Ascending aorta (tissue), 2 donors: ENCODE results near the gene MICU1. TPM values are rescaled to one million over a fixed set of nuclear protein-coding genes. Genes with fewer than 3 reads are reported as not detected.
"Not testable (repeated sequence)": the region's sequence is repeated elsewhere in the genome, so short reads cannot be mapped to it uniquely, and the experiment has no call there.

ENCODE experiments used
- DNase-seq, 2 donors: peaks; one replicate each; pipeline ENCODE4 v3.0.0-alpha.2; 2019; ENCODE audit warnings: low spot score in 2 of 2
- H3K27ac ChIP-seq, 2 donors: fragments of 200-600 bp; sonication (generic); one replicate each; pipeline ENCODE4 v1.5.1; 2016 to 2017; ENCODE audit warnings: mild to moderate bottlenecking in 1 of 2
- H3K27me3 ChIP-seq: fragments of 200-600 bp; sonication (generic); one replicate; pipeline ENCODE4 v1.5.1; 2017
- H3K36me3 ChIP-seq, 2 donors: fragments of 200-600 bp; sonication (generic); one replicate each; pipeline ENCODE4 v1.5.1; 2016
- H3K4me1 ChIP-seq, 2 donors: fragments of 200-600 bp; sonication (generic); one replicate each; pipeline ENCODE4 v1.5.1; 2016 to 2017; ENCODE audit warnings: mild to moderate bottlenecking in 1 of 2
- H3K4me3 ChIP-seq, 2 donors: fragments of 200-600 bp; sonication (generic); one replicate each; pipeline ENCODE4 v1.5.1; 2016 to 2017; ENCODE audit warnings: mild to moderate bottlenecking in 1 of 2
- H3K9me3 ChIP-seq, 2 donors: fragments of 200-600 bp; sonication (generic); one replicate each; pipeline ENCODE4 v1.5.1; 2016
- intact Hi-C: fragments of 100-400 bp; cut with DNase I; formaldehyde crosslinking; loops from one replicate; pipeline ENCODE4 v1.15.1; 2023
- total RNA-seq: library from RNA; depleted of rRNA; stranded (reverse); fragments of >200 nt; gene quantifications from one replicate; pipeline ENCODE4 v1.1.0, GENCODE V29; 2016
- TF ChIP-seq, protein P1 (sequence below), 3 experiments: fragments of 200-600 bp in 2 of 3; fragments of 450-650 bp in 1 of 3; sonication (generic) in 2 of 3; IDR thresholded peaks; one replicate each; pipeline ENCODE4 v1.5.1; 2016 to 2019; ENCODE audit warnings: antibody characterized with exemption in 3 of 3, mild to moderate bottlenecking in 1 of 3, moderate library complexity in 1 of 3

The MICU1 gene
- total RNA-seq, 1 donor from 2014 or later = 18.9 TPM

DNA sequence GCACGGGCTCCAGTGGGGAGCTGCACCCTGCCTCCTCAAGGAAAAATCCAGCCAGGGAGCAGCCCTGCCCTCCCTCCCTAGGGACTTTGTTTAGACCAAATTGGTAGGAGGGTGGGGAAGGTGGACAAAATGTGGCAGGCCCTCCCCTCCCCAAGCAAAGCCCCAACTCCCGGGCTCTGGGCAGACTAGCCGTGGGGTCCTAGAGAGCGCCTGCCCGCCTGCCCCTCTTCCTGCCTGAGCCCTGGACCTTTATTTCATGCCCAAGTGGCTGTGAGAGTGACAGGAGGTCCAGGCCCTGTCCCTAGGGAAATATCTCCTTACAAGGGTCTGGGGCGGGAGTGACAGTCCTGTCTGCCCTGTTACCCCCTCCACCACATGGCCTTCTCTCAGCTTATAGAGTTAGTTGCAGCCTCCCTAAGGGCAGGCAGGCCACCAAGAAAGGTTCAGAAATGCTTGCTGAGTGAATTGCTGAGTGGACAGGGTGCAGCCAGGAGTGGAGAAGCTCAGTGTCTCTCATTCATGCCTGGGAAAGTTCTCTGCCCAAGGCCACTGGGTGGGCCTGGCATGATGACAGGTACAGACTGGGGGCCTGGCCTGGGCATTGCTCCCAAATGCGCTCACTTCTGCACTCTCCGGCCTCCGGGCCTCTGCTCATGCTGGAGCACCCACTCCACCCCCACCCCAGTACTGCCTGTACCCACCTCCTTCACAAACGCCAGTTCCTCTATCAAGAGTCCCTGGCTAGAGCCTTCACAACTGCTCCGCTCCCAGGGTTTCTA is 296.4 kb downstream of the MICU1 start:
- TF ChIP-seq, protein P1, sequence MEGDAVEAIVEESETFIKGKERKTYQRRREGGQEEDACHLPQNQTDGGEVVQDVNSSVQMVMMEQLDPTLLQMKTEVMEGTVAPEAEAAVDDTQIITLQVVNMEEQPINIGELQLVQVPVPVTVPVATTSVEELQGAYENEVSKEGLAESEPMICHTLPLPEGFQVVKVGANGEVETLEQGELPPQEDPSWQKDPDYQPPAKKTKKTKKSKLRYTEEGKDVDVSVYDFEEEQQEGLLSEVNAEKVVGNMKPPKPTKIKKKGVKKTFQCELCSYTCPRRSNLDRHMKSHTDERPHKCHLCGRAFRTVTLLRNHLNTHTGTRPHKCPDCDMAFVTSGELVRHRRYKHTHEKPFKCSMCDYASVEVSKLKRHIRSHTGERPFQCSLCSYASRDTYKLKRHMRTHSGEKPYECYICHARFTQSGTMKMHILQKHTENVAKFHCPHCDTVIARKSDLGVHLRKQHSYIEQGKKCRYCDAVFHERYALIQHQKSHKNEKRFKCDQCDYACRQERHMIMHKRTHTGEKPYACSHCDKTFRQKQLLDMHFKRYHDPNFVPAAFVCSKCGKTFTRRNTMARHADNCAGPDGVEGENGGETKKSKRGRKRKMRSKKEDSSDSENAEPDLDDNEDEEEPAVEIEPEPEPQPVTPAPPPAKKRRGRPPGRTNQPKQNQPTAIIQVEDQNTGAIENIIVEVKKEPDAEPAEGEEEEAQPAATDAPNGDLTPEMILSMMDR (IDR thresholded peaks at IDR 0.05) = no peak
- intact Hi-C loops = loop anchor here (2.0 to 5.0 kb wide), 2 partner anchors 113 to 202 kb away; partner anchors contain the start of genes ANAPC16 and ASCC1
- Histone ChIP-seq H3K4me1 (peaks cover 0 to 49% of the 10 kb centered on the region in 2 donors), H3K4me3 (no peak overlapping the region), H3K9me3 (no peaks in the 10 kb centered on the region), H3K36me3 (peaks cover 8% of the 10 kb centered on the region in 2 donors), H3K27me3 (no peaks in the 10 kb centered on the region), H3K27ac (peak overlapping the region in 1 of 2 donors; percentile 42)
- DNase-seq = no peak

DNA sequence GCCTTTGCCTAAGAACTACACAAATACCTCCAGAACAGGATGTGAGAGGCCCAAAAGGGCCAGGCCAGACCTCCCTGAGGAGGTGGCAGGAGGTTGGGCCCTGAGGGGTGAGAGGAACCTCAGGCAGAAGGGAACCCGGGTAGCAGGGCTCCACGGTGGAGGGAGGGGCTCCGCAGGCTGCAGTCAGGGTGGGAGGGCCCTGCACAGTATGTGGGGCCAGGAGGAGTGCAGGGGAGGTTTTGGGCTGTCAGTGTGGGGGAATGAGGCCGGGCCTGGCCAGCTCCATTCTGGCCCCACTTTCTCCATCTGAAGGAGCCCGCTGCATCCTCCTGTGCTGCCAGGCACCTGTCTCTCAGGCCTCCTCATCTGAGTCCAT is 297.1 kb downstream of the MICU1 start:
- intact Hi-C loops = loop anchor here (2.0 to 5.0 kb wide), 2 partner anchors 112 to 202 kb away; partner anchors contain the start of genes ANAPC16 and ASCC1
- H3K9me3 ChIP-seq = no peaks in the 10 kb centered on the region
- TF ChIP-seq, protein P1 (IDR thresholded peaks at IDR 0.05) = no peak
- H3K4me3 ChIP-seq = no peak overlapping the region
- DNase-seq = no peak
- no peaks in the 10 kb centered on the region for H3K27me3 ChIP-seq
- peaks cover 3 to 8% of the 10 kb centered on the region in 2 donors for H3K36me3 ChIP-seq
- peaks cover 0 to 42% of the 10 kb centered on the region in 2 donors for H3K4me1 ChIP-seq
- H3K27ac ChIP-seq = peak overlapping the region in 1 of 2 donors; percentile 42

DNA sequence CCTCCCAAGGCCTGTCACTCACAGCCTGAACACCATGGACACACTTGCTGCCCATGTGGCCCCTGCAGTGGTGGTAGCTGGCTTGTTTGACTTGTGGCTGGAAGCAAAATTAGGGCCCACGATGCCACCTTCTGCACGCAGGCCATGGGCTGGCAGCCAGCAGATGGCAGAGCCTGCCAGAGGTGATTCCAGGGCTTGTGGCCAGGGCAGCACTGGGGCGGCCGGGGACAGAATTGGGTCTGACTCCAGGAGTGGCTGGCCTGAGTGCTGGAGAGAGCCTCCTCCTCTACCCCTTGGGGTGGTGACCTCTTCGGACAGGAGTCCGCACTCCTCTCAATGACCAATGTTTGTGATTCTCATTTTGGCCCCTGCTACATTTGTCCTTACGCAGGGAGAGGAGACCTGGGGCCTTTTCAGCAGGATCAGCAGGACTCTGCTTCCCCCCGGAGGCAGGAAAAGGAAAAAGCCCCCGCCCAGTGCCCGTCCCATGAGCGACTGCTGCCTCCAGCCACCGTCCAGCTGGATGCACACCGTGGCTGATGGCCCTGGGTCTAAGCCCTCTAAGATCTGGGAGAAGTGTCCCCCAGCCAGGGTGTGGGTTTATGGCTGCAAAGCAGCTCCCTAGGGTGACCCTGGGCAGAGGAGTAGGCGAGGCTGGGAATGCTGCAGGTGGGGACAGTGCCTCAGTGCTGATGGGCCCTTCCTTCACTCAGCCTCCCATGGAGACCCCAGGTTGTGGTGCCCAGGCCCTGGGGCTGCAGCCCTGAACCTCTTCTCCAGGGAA is 297.6 kb downstream of the MICU1 start:
- Histone ChIP-seq H3K36me3 (peaks cover 0 to 2% of the 10 kb centered on the region in 2 donors), H3K27ac (peak overlapping the region; percentile 33 to 42), H3K27me3 (no peaks in the 10 kb centered on the region), H3K4me3 (no peak overlapping the region), H3K9me3 (no peaks in the 10 kb centered on the region), H3K4me1 (peaks cover 0 to 40% of the 10 kb centered on the region in 2 donors)
- DNase-seq = no peak
- TF ChIP-seq, protein P1 (IDR thresholded peaks at IDR 0.05) = peak; percentile 59 to 75 (median 72)
- intact Hi-C loops = loop anchor here (2.0 to 5.0 kb wide), 2 partner anchors 111 to 201 kb away; partner anchors contain the start of genes ANAPC16 and ASCC1

DNA sequence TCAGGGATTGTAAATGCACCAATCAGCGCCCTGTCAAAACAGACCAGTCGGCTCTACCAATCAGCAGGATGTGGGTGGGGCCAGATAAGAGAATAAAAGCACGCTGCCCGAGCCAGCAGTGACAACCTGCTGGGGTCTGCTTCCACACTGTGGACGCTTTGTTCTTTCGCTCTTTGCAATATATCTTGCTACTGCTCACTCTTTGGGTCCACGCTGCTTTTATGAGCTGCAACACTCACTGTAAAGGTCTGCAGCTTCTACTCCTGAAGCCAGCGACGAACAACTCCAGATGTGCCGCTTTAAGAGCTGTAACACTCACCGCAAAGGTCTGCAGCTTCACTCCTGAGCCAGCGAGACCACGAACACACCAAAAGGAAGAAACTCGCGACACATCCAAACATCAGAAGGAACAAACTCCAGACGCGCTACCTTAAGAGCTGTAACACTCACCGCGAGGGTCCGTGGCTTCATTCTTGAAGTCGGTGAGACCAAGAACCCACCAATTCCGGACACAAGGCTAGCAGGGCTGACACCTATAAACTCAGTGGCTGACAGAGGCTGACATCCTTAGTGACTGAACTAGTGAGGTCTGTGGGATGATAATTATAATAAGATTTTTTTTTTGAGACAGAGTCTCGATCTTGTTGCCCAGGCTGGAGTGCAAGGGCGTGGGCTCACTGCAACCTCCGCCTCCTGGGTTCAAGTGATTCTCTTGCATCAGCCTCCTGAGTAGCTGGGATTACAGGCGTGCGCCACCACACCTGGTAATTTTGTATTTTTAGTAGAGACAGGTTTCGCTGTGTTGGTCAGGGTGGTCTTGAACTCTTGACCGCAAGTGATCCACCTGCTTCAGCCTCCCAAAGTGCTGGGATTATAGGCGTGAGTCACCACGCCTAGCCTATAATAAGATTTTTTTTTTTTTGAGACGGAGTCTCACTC is 298.9 kb downstream of the MICU1 start:
- H3K4me3 ChIP-seq, DNase-seq, H3K36me3 ChIP-seq, H3K27me3 ChIP-seq, H3K9me3 ChIP-seq: not testable (repeated sequence)
- Histone ChIP-seq H3K27ac (peak overlapping the region in 1 of 2 donors; percentile 33), H3K4me1 (peaks cover 0 to 33% of the 10 kb centered on the region in 2 donors)
- intact Hi-C loops = loop anchor here (5.0 kb wide), 1 partner anchor 200 kb away; no protein-coding TSS in a partner anchor

DNA sequence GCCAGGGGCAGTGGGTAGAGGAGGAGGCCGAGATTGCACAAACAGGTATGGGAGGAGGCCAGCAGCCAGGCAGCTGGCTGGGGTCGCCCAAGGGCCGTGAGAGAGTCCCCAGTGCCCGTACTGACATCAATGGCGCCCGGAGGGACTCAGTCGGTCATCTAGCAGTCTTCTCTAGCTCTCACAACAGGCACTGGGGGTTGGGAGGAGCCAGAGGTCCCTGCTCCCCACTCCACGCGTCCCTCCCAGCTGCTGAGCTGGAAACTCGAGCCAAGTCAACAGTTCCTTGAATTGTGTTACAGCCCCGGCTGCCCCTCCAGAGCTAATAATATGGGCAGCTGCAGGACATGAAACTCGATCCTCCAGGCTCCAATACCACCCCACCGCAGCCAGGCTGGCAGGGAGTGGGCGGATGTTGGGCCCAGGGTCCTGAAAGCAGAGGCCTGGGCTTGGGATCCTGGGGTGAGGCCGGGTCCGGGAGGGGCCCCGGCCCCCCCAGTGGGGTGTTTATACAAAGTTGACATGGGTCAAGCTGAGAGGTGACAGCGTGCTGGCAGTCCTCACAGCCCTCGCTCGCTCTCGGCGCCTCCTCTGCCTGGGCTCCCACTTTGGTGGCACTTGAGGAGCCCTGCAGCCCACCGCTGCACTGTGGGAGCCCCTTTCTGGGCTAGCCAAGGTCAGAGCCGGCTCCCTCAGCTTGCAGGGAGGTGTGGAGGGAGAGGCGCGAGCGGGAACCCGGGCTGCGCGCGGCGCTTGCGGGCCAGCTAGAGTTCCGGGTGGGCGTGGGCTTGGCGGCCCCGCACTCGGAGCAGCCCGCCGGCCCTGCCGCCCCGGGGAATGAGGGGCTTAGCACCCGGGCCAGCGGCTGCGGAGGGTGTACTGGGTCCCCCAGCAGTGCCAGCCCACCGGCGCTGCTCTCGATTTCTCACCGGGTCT is 300.4 kb downstream of the MICU1 start:
- not testable (repeated sequence) for H3K4me3 ChIP-seq, H3K27me3 ChIP-seq, H3K9me3 ChIP-seq, DNase-seq, H3K36me3 ChIP-seq
- intact Hi-C loops = loop anchor here (5.0 kb wide), 1 partner anchor 198 kb away; no protein-coding TSS in a partner anchor
- Histone ChIP-seq H3K27ac (peak overlapping the region; percentile 16 to 62), H3K4me1 (peaks cover 2 to 31% of the 10 kb centered on the region in 2 donors)
